D721Med (cell line): ENCODE measurements around the gene CLEC4G.
"Not testable (repeated sequence)": the region's sequence is repeated elsewhere in the genome, so short reads cannot be mapped to it uniquely, and the experiment has no call there.

Experiments
- DNase-seq: peaks from one replicate; pipeline ENCODE4 v3.0.0; 2011; ENCODE audit warnings: low spot score; ENCODE audit not compliant: insufficient read length
- FAIRE-seq: peaks from 2 replicates; lab custom pipeline; 2011; peaks lifted over from hg19 to GRCh38; lab: Jason Lieb, UNC
- TF ChIP-seq, protein P1 (sequence below): IDR thresholded peaks from 2 replicates; pipeline ENCODE4 v1.5.1; 2012; ENCODE audit warnings: mild to moderate bottlenecking, control low read depth; ENCODE audit not compliant: insufficient read depth; ENCODE audit errors: missing control alignments

CLEC4G gene

DNA sequence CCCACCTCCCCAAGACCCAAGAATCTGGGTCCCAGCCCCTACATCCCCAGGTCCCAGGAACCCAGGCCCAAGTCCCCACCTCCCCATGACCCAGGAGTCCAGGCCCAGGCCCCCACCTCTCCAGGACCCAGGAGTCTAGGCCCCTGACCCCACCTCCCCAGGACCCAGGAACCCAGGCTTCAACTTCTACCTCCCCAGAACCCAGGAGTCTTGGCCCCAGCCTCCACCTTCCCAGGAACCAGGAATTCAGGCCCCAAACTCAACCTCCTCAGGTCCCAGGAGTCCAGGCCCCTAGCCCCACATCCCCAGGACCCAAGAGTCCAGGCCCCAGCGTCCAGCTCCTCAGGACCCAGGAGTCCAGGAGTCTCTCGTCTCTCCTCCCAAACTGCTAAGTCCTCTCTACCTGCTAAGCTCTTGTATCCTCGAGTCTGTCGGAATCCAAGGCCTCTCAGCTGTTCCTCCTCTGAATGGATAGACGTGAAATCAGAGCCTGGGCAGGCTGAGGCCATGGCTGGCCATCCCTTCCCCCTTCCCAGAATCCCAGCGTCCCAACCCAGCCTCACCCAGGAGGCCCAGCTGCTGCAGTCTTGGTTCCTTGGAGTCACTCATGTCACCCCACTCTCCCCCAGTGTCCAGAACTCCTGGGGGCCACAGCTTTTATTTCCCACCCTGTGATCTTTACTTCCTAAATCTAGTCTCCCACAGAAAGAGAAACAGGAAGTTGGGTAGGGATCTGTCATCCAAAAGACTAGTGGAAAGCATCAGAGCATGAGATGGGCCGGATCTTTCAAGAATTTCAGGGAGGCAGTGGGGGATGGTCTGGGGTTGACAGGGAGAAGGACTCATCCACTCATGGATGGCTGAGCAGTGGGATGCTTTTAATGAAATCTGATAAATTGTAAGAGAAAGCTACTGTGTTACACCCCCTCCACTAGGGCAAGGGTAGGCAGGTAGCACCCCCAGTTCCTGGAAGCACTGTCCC is 15.3 kb upstream of the CLEC4G start, which contains the start of gene CD209:
Gene CD209, minus strand, starts transcription at position 632 of the 982 bp plus-strand sequence. Its CDS starts 23 bp downstream, at position 609.
- DNase-seq (no peak), FAIRE-seq (no peak)
- TF ChIP-seq, protein P1, sequence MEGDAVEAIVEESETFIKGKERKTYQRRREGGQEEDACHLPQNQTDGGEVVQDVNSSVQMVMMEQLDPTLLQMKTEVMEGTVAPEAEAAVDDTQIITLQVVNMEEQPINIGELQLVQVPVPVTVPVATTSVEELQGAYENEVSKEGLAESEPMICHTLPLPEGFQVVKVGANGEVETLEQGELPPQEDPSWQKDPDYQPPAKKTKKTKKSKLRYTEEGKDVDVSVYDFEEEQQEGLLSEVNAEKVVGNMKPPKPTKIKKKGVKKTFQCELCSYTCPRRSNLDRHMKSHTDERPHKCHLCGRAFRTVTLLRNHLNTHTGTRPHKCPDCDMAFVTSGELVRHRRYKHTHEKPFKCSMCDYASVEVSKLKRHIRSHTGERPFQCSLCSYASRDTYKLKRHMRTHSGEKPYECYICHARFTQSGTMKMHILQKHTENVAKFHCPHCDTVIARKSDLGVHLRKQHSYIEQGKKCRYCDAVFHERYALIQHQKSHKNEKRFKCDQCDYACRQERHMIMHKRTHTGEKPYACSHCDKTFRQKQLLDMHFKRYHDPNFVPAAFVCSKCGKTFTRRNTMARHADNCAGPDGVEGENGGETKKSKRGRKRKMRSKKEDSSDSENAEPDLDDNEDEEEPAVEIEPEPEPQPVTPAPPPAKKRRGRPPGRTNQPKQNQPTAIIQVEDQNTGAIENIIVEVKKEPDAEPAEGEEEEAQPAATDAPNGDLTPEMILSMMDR, result no peak

DNA sequence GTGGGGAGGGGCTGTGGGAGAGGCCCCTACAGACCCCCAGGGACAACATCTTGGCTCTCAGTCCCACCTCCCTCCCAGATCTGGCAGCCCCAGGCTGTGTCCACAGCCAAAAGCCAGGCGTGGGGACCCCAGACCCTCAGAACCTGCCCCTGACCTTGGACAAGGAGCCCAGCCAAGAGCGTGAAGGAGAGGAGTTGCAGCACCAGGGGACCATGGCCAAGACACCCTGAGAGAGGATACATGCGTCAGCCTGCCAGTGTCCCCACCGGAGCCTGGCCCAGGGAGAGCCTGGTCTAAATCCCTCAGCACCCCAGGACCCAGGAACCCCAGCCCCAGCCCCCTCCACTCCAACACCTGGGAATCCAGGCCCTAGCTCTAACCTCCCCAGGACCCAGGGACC is 14.4 kb upstream of the CLEC4G start:
- not testable (repeated sequence) for DNase-seq, FAIRE-seq

DNA sequence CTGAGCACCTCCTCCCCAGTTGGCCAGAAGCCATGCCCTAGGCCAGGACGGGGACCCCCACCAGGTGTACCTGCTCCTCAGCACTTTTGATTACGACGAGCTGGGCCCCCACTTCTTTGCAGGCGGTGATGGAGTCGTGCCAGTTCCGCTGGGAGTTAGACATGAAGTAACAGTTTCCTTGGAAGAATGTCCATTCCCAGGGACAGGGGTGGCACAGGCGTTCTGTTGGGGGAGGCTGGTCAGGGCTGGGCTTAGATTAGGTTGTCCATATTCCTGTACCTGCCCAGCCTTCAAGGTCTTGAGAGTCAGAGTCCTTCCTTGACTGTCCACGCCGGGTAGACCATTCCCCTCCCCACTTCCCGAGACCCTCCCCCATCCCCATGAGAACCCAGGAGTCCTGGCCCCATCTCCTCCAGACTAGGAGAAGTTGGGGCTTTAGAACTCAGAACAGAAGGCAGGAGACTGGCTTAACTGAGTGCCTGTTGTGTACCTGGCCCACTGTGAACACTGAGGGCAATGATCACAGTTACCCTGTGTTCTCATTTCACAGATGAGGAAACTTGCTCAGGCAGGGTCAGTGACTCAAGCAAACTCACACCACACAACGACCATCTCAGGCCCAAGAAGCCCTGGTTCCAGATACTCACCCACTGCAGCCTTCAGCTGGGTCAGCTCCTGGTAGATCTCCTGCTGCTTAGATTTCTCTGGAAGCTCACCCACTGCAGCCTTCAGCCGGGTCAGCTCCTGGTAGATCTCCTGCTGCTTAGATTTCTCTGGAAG is 13.2 kb upstream of the CLEC4G start:
- TF ChIP-seq, protein P1, result no peak
- no peak for FAIRE-seq
- DNase-seq, result no peak

DNA sequence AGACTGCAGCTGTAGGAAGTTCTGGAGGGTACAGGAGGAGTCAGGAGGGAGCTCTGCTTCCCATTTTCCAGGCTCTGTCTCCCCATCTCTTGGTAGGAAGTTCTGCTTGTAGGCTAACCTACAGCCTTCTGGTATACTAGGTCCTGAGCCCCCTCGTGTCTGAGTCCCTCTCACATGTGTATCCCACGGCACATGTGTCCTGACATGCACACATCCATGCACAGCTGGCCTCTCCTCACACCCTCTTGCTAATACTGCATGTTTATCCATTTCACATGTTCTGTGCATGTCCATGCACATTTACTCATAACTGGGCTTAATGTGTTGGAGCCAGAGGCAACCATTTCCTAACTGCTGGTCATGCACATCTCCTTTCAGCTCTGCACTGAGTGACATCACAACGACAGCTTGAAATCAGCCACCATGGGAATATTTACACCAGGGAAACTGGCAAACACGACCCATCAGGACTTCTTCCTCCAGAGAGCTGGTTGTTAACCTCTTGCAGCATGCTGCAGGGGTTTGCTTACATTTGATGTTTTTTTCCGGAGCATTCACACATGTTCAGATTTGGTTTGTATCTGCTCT is 12.4 kb upstream of the CLEC4G start:
- FAIRE-seq, result no peak
- DNase-seq, result no peak
- TF ChIP-seq, protein P1, result no peak

DNA sequence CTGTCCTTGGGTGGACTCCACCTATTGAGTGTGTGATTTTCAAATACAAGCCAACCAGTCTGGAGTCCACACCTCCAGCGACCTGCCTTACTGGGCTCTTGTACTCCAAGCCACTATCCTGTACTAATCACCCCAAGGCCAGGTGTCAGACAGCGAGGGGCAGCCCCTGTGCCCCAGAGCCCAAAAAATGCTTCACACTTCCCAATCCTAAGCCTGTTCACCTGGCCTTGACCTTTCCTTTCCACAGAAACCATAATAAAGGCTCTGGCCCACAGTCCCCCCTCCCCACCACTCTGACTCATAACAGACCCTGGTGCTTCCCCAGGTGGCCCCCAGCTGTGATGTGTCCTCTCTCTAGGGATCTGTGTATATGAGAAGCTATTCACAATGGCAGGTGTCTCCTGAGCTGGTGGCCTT is 11.5 kb upstream of the CLEC4G start:
- FAIRE-seq, result no peak
- peak; percentile 7 for DNase-seq
- TF ChIP-seq, protein P1, result no peak

DNA sequence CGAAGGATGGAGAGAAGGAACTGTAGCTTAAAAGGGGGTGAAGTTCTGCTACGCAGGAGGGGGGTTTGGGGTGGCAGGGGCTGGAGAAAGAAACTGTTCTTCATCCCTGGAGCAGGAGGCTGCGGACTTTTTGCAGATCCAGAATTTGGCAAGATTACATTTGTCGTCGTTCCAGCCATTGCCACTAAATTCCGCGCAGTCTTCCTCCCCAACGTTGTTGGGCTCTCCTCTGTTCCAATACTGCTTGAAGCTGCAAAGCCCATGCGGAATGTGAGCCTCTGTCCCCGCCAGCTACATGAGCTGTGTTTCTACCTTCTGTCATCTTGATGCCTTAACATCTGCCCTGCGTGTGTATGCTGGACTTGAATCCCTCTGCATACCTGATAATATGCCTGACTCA is 11.1 kb upstream of the CLEC4G start:
- FAIRE-seq, result no peak
- TF ChIP-seq, protein P1, result no peak
- DNase-seq, result no peak

DNA sequence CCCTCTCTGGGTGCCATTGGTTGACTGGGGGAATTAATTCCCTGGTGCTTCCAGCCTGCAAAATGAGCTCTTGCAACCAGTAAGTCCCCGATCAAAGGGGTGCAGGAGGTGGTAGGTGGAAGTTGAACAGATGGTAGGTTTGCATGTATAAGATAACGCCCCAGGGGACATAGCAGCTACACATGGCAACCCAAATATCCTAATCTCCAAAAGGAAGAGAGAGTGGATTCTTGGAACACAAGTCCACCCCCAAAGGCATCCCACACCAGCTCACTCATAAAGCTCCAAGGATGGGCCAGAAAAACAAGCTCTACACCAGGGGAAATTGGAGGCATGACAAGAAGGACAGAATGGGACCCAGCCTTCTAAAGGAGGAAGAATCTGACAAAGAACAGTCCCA is 10.7 kb upstream of the CLEC4G start:
- DNase-seq (no peak), FAIRE-seq (no peak)
- TF ChIP-seq, protein P1, result no peak
